ENCODE results near the gene FBN2.

Gene FBN2

DNA sequence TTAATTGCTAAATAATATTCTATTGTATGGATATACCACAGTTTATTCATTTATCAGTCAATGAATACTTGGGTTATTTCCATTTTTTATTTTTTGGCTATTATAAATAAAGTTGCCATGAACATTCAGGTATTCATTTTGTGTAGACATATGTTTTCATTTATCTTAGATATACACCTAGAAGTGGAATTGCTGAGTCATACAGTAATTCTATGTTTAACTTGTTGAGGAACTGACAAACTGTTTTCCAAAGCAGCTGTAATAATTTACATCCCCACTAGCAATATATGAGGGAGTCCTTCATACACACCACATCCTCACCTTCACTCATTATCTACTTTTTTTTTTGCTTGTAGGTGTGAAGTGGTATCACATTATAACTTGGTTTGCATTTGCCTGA, 123.6 kb downstream of the FBN2 start:
- no peak overlapping the region for H3K4me3 ChIP-seq (ENCODE audit: low read length, poor library complexity, severe bottlenecking)
- H2AFZ ChIP-seq (ENCODE audit: low read length), result no peak overlapping the region
- H3K9me2 ChIP-seq (replicated peaks; ENCODE audit: low read depth, low read length), result no peaks in the 10 kb centered on the region
- H3K9me3 ChIP-seq (ENCODE audit: insufficient read depth, low read depth, low read length), result no peaks in the 10 kb centered on the region
- no peaks in the 10 kb centered on the region for H3K27me3 ChIP-seq (ENCODE audit: insufficient read depth, low read length, poor library complexity, severe bottlenecking)
- H3K4me1 ChIP-seq (ENCODE audit: insufficient read depth, low read length, poor library complexity, severe bottlenecking), result no peaks in the 10 kb centered on the region
- no peak for TF ChIP-seq EZH2phosphoT487 (IDR thresholded peaks at IDR 0.05; ENCODE audit: borderline replicate concordance)
- TF ChIP-seq, protein P1, sequence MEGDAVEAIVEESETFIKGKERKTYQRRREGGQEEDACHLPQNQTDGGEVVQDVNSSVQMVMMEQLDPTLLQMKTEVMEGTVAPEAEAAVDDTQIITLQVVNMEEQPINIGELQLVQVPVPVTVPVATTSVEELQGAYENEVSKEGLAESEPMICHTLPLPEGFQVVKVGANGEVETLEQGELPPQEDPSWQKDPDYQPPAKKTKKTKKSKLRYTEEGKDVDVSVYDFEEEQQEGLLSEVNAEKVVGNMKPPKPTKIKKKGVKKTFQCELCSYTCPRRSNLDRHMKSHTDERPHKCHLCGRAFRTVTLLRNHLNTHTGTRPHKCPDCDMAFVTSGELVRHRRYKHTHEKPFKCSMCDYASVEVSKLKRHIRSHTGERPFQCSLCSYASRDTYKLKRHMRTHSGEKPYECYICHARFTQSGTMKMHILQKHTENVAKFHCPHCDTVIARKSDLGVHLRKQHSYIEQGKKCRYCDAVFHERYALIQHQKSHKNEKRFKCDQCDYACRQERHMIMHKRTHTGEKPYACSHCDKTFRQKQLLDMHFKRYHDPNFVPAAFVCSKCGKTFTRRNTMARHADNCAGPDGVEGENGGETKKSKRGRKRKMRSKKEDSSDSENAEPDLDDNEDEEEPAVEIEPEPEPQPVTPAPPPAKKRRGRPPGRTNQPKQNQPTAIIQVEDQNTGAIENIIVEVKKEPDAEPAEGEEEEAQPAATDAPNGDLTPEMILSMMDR (conservative IDR thresholded peaks at IDR 0.05; ENCODE audit: low read length), result no peak
- no peaks in the 10 kb centered on the region for H3K79me2 ChIP-seq (ENCODE audit: insufficient read depth, low read length)
- no peaks in the 10 kb centered on the region for H3K36me3 ChIP-seq (ENCODE audit: insufficient read depth, low read length)
- no peak overlapping the region for H3K9ac ChIP-seq (ENCODE audit: low read depth, low read length, poor library complexity, severe bottlenecking)
- no peaks in the 10 kb centered on the region for H3F3A ChIP-seq (ENCODE audit: low read depth)
- no peaks in the 10 kb centered on the region for H4K20me1 ChIP-seq (ENCODE audit: insufficient read depth, low read length, poor library complexity, severe bottlenecking)
- H3K4me2 ChIP-seq (ENCODE audit: low read depth, low read length, poor library complexity, severe bottlenecking), result no peak overlapping the region

DNA sequence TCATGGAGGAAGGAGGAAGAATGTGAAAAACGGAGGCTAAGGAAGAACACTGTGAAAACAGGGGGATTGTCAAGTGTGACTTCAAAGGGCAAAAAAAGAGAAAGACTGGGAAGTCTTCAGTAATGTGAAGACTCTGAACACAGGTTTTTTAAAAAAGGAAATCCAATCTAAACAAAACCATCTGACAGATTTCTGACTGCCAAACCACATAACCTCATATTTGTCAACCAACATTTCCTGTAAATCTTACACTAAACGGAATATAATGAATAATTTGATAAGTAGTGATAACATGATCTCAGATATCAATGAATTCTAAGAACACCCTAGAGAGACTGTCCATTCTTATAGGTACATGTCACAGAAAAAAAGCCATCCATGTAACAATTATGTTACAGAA, 124.7 kb downstream of the FBN2 start:
- TF ChIP-seq, protein P1 (conservative IDR thresholded peaks at IDR 0.05; ENCODE audit: low read length), result no peak
- TF ChIP-seq EZH2phosphoT487 (IDR thresholded peaks at IDR 0.05; ENCODE audit: borderline replicate concordance), result no peak
- no peaks in the 10 kb centered on the region for H3K79me2 ChIP-seq (ENCODE audit: insufficient read depth, low read length)
- H3K9me2 ChIP-seq (replicated peaks; ENCODE audit: low read depth, low read length), result no peaks in the 10 kb centered on the region
- H3K4me1 ChIP-seq (ENCODE audit: insufficient read depth, low read length, poor library complexity, severe bottlenecking), result no peaks in the 10 kb centered on the region
- H3K4me2 ChIP-seq (ENCODE audit: low read depth, low read length, poor library complexity, severe bottlenecking), result no peak overlapping the region
- no peak overlapping the region for H3K4me3 ChIP-seq (ENCODE audit: low read length, poor library complexity, severe bottlenecking)
- no peak overlapping the region for H3K9ac ChIP-seq (ENCODE audit: low read depth, low read length, poor library complexity, severe bottlenecking)
- H2AFZ ChIP-seq (ENCODE audit: low read length), result no peak overlapping the region
- H3K9me3 ChIP-seq (ENCODE audit: insufficient read depth, low read depth, low read length), result no peaks in the 10 kb centered on the region
- no peaks in the 10 kb centered on the region for H3K27me3 ChIP-seq (ENCODE audit: insufficient read depth, low read length, poor library complexity, severe bottlenecking)
- H3K36me3 ChIP-seq (ENCODE audit: insufficient read depth, low read length), result no peaks in the 10 kb centered on the region
- H4K20me1 ChIP-seq (ENCODE audit: insufficient read depth, low read length, poor library complexity, severe bottlenecking), result no peaks in the 10 kb centered on the region
- no peaks in the 10 kb centered on the region for H3F3A ChIP-seq (ENCODE audit: low read depth)

DNA sequence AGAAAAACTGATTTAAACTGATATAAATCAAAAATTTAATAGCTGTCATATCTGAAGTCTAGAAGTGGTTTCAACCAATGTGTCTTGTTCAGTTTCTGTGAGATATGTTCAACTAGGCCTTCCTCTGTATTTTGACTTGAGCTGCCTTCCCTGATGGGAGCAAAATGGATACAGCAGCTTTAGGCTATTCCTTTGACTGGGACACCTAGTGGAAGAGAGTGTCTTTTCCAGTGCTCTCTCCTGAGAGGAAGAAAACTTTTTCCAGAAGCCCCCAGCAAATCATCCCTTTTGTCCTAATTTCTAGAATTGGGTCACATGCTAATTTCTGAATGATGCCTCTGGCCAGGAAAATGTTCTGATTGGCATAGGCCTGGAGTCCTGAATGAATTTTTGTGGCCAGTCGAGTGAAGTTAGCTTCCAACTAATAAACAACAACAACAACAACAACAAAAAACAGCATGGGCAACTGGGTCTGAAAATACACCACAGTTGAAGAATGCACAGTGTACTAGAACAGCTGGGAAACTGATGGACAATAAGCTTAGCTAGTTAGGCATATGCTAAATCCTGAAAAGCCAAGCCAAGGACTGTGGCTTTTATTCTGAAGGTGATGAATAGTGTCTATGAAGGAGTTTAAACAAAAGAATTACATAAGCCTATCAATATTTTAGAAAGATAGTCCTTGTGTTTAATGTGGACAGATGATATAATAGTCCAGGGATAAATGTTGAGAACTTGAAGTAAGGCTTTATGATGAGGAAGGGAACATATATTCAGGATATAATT, 125.7 kb downstream of the FBN2 start:
- Histone ChIP-seq H3K4me3 (ENCODE audit: low read length, poor library complexity, severe bottlenecking) (no peak overlapping the region), H2AFZ (ENCODE audit: low read length) (no peak overlapping the region), H3K79me2 (ENCODE audit: insufficient read depth, low read length) (no peaks in the 10 kb centered on the region), H3K36me3 (ENCODE audit: insufficient read depth, low read length) (no peaks in the 10 kb centered on the region), H3K9me3 (ENCODE audit: insufficient read depth, low read depth, low read length) (no peaks in the 10 kb centered on the region), H3K9me2 (replicated peaks; ENCODE audit: low read depth, low read length) (no peaks in the 10 kb centered on the region), H3K27me3 (ENCODE audit: insufficient read depth, low read length, poor library complexity, severe bottlenecking) (no peaks in the 10 kb centered on the region), H3K9ac (ENCODE audit: low read depth, low read length, poor library complexity, severe bottlenecking) (no peak overlapping the region), H3F3A (ENCODE audit: low read depth) (no peaks in the 10 kb centered on the region), H4K20me1 (ENCODE audit: insufficient read depth, low read length, poor library complexity, severe bottlenecking) (no peaks in the 10 kb centered on the region), H3K4me1 (ENCODE audit: insufficient read depth, low read length, poor library complexity, severe bottlenecking) (no peaks in the 10 kb centered on the region), H3K4me2 (ENCODE audit: low read depth, low read length, poor library complexity, severe bottlenecking) (no peak overlapping the region)
- TF ChIP-seq EZH2phosphoT487 (IDR thresholded peaks at IDR 0.05; ENCODE audit: borderline replicate concordance), result no peak
- TF ChIP-seq, protein P1 (conservative IDR thresholded peaks at IDR 0.05; ENCODE audit: low read length), result no peak

Data from Loucy (cell line).